Panc1 (cell line): ENCODE measurements around the gene FUBP1. TPM values are rescaled to one million over a fixed set of nuclear protein-coding genes. Genes with fewer than 3 reads are reported as not detected.

Source experiments
- ATAC-seq: fragments of 200-7000 bp; cut with Tn5 transposase; 2 replicates; pipeline ENCODE4 v1.9.1; 2020; ENCODE audit warnings: mild to moderate bottlenecking, moderate library complexity
- BruUV-seq: library from RNA; stranded (reverse); fragments of 400-500 nt; replicated peaks from 2 replicates; lab custom pipeline; 2021; lab: Mats Ljungman, UMichigan
- CTCF ChIA-PET: fragments of 300-600 bp; sonication (Branson Sonifier 250); formaldehyde crosslinking; loops from one replicate; lab custom pipeline; 2022; ENCODE audit warnings: antibody characterized with exemption; lab: Charles Lee
- POLR2A ChIA-PET: fragments of 300-600 bp; sonication (Branson Sonifier 250); formaldehyde crosslinking; loops from one replicate; lab custom pipeline; 2022; ENCODE audit warnings: antibody characterized with exemption; lab: Charles Lee
- DNase-seq: peaks from one replicate; pipeline ENCODE4 v3.0.0-alpha.2; 2010; ENCODE audit warnings: low read depth, low spot score
- H3K27ac ChIP-seq: 2 replicates; pipeline ENCODE4 v1.5.1; 2011; ENCODE audit warnings: mild to moderate bottlenecking, low read length, inconsistent platforms
- H3K27me3 ChIP-seq: fragments of 200-500 bp; sonication (Bioruptor generic); 2 replicates; pipeline ENCODE4 v1.6.0; 2014; ENCODE audit warnings: low read length, inconsistent platforms; ENCODE audit not compliant: control insufficient read depth, insufficient read depth
- H3K36me3 ChIP-seq: fragments of 200-500 bp; sonication (Bioruptor generic); 2 replicates; pipeline ENCODE4 v1.5.1; 2014; ENCODE audit warnings: inconsistent platforms, mild to moderate bottlenecking, low read length, moderate library complexity; ENCODE audit not compliant: control insufficient read depth, insufficient read depth
- H3K4me1 ChIP-seq: 2 replicates; pipeline ENCODE4 v1.5.1; 2011; ENCODE audit warnings: inconsistent platforms, mild to moderate bottlenecking, low read length, moderate library complexity; ENCODE audit not compliant: control insufficient read depth, insufficient read depth
- H3K4me3 ChIP-seq, 2 experiments: 2 replicates each; pipeline ENCODE4 v1.5.1; 2011 to 2012; ENCODE audit warnings: low read depth in 2 of 2, low read length in 2 of 2, mild to moderate bottlenecking in 2 of 2, inconsistent platforms in 1 of 2, moderate library complexity in 1 of 2
- H3K9me3 ChIP-seq: fragments of 200-500 bp; sonication (Bioruptor generic); 2 replicates; pipeline ENCODE4 v1.5.1; 2014; ENCODE audit warnings: low read depth, mild to moderate bottlenecking, inconsistent platforms, low read length, moderate library complexity; ENCODE audit not compliant: control insufficient read depth, insufficient read depth
- POLR2AphosphoS5 ChIP-seq: IDR thresholded peaks from 2 replicates; pipeline ENCODE4 v1.6.1; 2012; ENCODE audit warnings: mild to moderate bottlenecking, low read depth, low read length, moderate library complexity
- SIN3A ChIP-seq: IDR thresholded peaks from 2 replicates; pipeline ENCODE4 v1.6.1; 2012; ENCODE audit warnings: low read depth, mild to moderate bottlenecking, low read length, moderate library complexity, borderline replicate concordance; ENCODE audit not compliant: insufficient read depth
- TCF7L2 ChIP-seq: IDR thresholded peaks from 2 replicates; pipeline ENCODE4 v1.6.1; 2011; ENCODE audit warnings: mild to moderate bottlenecking, low read depth, low read length, inconsistent platforms
- in situ Hi-C: cut with HindIII; loops from 2 replicates; pipeline ENCODE4 v1.10.0; 2016; ENCODE audit warnings: low sequenced_read_pairs, low pct_unique_long_range_greater_than_20kb
- intact Hi-C: fragments of 100-400 bp; cut with micrococcal nuclease; formaldehyde crosslinking; loops from one replicate; pipeline ENCODE4 v1.10.0; 2022; ENCODE audit not compliant: unreplicated experiment
- total RNA-seq: library from RNA; stranded (reverse); gene quantifications from one replicate; pipeline ENCODE4 v1.2.1, GENCODE V29; 2021; ENCODE audit not compliant: unreplicated experiment
- TF ChIP-seq, protein P1 (sequence below), 2 experiments: IDR thresholded peaks; 2 replicates each; pipeline ENCODE4 v1.6.1; 2011 to 2012; ENCODE audit warnings: low read depth in 2 of 2, control low read depth in 1 of 2, low read length in 1 of 2, mild to moderate bottlenecking in 1 of 2, moderate library complexity in 1 of 2; ENCODE audit not compliant: insufficient read depth in 1 of 2
- TF ChIP-seq, protein P2 (sequence below): fragments of 450-650 bp; IDR thresholded peaks from 2 replicates; pipeline ENCODE4 v1.5.1; 2017; ENCODE audit warnings: mild to moderate bottlenecking

The FUBP1 gene
- total RNA-seq, 1 experiment from 2014 or later, result 150 TPM

GRCh38 chr1:77956464-77956863 is 22.4 kb downstream of the FUBP1 start:
- in situ Hi-C loops, result no loop called here
- Histone ChIP-seq H3K4me3 (no peak overlapping the region), H3K4me1 (no peaks in the 10 kb centered on the region), H3K27me3 (no peaks in the 10 kb centered on the region), H3K9me3 (no peaks in the 10 kb centered on the region), H3K36me3 (peaks cover 78% of the 10 kb centered on the region), H3K27ac (no peak overlapping the region)
- ChIA-PET CTCF (no interaction called here), POLR2A (interaction anchor here (0.6 to 0.7 kb wide), 2 partner anchors 19 to 216 kb away, joined by 3 to 5 read pairs; no protein-coding TSS in a partner anchor)
- no peak for DNase-seq
- TF ChIP-seq SIN3A (no peak), TCF7L2 (no peak), POLR2AphosphoS5 (no peak)
- TF ChIP-seq, protein P1, sequence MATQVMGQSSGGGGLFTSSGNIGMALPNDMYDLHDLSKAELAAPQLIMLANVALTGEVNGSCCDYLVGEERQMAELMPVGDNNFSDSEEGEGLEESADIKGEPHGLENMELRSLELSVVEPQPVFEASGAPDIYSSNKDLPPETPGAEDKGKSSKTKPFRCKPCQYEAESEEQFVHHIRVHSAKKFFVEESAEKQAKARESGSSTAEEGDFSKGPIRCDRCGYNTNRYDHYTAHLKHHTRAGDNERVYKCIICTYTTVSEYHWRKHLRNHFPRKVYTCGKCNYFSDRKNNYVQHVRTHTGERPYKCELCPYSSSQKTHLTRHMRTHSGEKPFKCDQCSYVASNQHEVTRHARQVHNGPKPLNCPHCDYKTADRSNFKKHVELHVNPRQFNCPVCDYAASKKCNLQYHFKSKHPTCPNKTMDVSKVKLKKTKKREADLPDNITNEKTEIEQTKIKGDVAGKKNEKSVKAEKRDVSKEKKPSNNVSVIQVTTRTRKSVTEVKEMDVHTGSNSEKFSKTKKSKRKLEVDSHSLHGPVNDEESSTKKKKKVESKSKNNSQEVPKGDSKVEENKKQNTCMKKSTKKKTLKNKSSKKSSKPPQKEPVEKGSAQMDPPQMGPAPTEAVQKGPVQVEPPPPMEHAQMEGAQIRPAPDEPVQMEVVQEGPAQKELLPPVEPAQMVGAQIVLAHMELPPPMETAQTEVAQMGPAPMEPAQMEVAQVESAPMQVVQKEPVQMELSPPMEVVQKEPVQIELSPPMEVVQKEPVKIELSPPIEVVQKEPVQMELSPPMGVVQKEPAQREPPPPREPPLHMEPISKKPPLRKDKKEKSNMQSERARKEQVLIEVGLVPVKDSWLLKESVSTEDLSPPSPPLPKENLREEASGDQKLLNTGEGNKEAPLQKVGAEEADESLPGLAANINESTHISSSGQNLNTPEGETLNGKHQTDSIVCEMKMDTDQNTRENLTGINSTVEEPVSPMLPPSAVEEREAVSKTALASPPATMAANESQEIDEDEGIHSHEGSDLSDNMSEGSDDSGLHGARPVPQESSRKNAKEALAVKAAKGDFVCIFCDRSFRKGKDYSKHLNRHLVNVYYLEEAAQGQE (IDR thresholded peaks at IDR 0.05; ENCODE audit: insufficient read depth in 1 of 2, low read depth in 2 of 2, low read length in 1 of 2), result no peak
- TF ChIP-seq, protein P2, sequence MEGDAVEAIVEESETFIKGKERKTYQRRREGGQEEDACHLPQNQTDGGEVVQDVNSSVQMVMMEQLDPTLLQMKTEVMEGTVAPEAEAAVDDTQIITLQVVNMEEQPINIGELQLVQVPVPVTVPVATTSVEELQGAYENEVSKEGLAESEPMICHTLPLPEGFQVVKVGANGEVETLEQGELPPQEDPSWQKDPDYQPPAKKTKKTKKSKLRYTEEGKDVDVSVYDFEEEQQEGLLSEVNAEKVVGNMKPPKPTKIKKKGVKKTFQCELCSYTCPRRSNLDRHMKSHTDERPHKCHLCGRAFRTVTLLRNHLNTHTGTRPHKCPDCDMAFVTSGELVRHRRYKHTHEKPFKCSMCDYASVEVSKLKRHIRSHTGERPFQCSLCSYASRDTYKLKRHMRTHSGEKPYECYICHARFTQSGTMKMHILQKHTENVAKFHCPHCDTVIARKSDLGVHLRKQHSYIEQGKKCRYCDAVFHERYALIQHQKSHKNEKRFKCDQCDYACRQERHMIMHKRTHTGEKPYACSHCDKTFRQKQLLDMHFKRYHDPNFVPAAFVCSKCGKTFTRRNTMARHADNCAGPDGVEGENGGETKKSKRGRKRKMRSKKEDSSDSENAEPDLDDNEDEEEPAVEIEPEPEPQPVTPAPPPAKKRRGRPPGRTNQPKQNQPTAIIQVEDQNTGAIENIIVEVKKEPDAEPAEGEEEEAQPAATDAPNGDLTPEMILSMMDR, result no peak
- intact Hi-C loops, result no loop called here
- BruUV-seq, result no TSS peak
- ATAC-seq, result no peak

- H3K27ac ChIP-seq, result no peak overlapping the region
- DNase-seq (no peak), ATAC-seq (no peak)
- in situ Hi-C loops (no loop called here), intact Hi-C loops (no loop called here)
- peaks cover 73% of the 10 kb centered on the region for H3K36me3 ChIP-seq
- TF ChIP-seq, protein P2, result no peak
- TF ChIP-seq POLR2AphosphoS5, result no peak
- no peak for TF ChIP-seq SIN3A
- BruUV-seq, result no TSS peak
- ChIA-PET CTCF (no interaction called here), POLR2A (no interaction called here)
- no peak overlapping the region for H3K4me3 ChIP-seq
- no peaks in the 10 kb centered on the region for H3K27me3 ChIP-seq
- no peaks in the 10 kb centered on the region for H3K4me1 ChIP-seq
- no peaks in the 10 kb centered on the region for H3K9me3 ChIP-seq
These were observed 23.2 kb downstream of the FUBP1 start for GRCh38 chr1:77955709-77956108.

- Histone ChIP-seq H3K4me3 (no peak overlapping the region), H3K4me1 (no peaks in the 10 kb centered on the region), H3K36me3 (peaks cover 67% of the 10 kb centered on the region), H3K9me3 (no peaks in the 10 kb centered on the region), H3K27ac (no peak overlapping the region), H3K27me3 (no peaks in the 10 kb centered on the region)
- in situ Hi-C loops (no loop called here), intact Hi-C loops (no loop called here)
- ChIA-PET POLR2A (no interaction called here), CTCF (no interaction called here)
- no peak for DNase-seq
- no peak for ATAC-seq
- TF ChIP-seq POLR2AphosphoS5 (no peak), SIN3A (no peak), TCF7L2 (no peak)
- TF ChIP-seq, protein P1 (IDR thresholded peaks at IDR 0.05; ENCODE audit: insufficient read depth in 1 of 2, low read depth in 2 of 2, low read length in 1 of 2), result no peak
- TF ChIP-seq, protein P2, result no peak
- BruUV-seq, result no TSS peak
These were observed 24.4 kb downstream of the FUBP1 start for GRCh38 chr1:77954521-77954920.
